ENCODE data around the gene ARHGEF1. TPM values are rescaled to one million over a fixed set of nuclear protein-coding genes. Genes with fewer than 3 reads are reported as not detected.

The ARHGEF1 gene
- total RNA-seq, 1 experiment from 2014 or later = 69.5 TPM

GRCh38 chr19:41956621-41957020 is 73.6 kb downstream of the ARHGEF1 start:
- CTCF ChIA-PET = interaction anchor here (0.7 kb wide), 1 partner anchor 162 kb away, joined by 3 read pairs; no protein-coding TSS in a partner anchor
- intact Hi-C loops (cut with micrococcal nuclease; ENCODE audit: unreplicated experiment) (loop anchor here (5.0 kb wide), 1 partner anchor 79 kb away; the partner anchor contains the start of gene CD79A), in situ Hi-C loops (cut with HindIII; ENCODE audit: low pct_unique_long_range_greater_than_20kb, low sequenced_read_pairs) (no loop called here)
- ATAC-seq = no peak
- peaks cover 7% of the 10 kb centered on the region for H3K4me1 ChIP-seq (ENCODE audit: control insufficient read depth, insufficient read depth, low read length)
- H3K9me3 ChIP-seq (ENCODE audit: control insufficient read depth, insufficient read depth, low read depth, low read length) = no peaks in the 10 kb centered on the region
- no peaks in the 10 kb centered on the region for H3K27me3 ChIP-seq (ENCODE audit: control insufficient read depth, insufficient read depth, low read length)
- H3K4me3 ChIP-seq (ENCODE audit: low read depth in 2 of 2, low read length in 2 of 2) = no peak overlapping the region
- no TSS peak for BruUV-seq (replicated peaks)
- POLR2A ChIA-PET = interaction anchor here (0.5 kb wide), 1 partner anchor 636 kb away, joined by 3 read pairs; no protein-coding TSS in a partner anchor
- no peak for TF ChIP-seq CTCF (IDR thresholded peaks at IDR 0.05)
- TF ChIP-seq POLR2AphosphoS5 (IDR thresholded peaks at IDR 0.05; ENCODE audit: low read depth, low read length) = no peak
- TF ChIP-seq REST (IDR thresholded peaks at IDR 0.05; ENCODE audit: insufficient read depth in 1 of 2, low read depth in 2 of 2, low read length in 1 of 2) = no peak
- no peak for TF ChIP-seq TCF7L2 (IDR thresholded peaks at IDR 0.05; ENCODE audit: low read depth, low read length)
- no peak for TF ChIP-seq SIN3A (IDR thresholded peaks at IDR 0.05; ENCODE audit: borderline replicate concordance, insufficient read depth, low read depth, low read length)
- no peak for DNase-seq (ENCODE audit: low read depth, low spot score)
- H3K27ac ChIP-seq (ENCODE audit: low read length) = no peak overlapping the region
- H3K36me3 ChIP-seq (ENCODE audit: control insufficient read depth, insufficient read depth, low read length) = no peaks in the 10 kb centered on the region

Small RNA genes lying within 50 kb of the gene (microRNA-seq; reads per million reads assigned to microRNA genes)
- gene MIR6797 (ENCODE audit: unreplicated experiment) = 1.9 reads per million

Other genes starting within 250 kb of the ARHGEF1 start
- not detected for gene CEACAM7, start 194.9 kb upstream of the ARHGEF1 start, total RNA-seq (2021; ENCODE audit: unreplicated experiment)
- gene CEACAM5, start 174.6 kb upstream of the ARHGEF1 start, total RNA-seq (2021; ENCODE audit: unreplicated experiment) = 0.51 TPM
- gene CEACAM6, start 127.7 kb upstream of the ARHGEF1 start, total RNA-seq (2021; ENCODE audit: unreplicated experiment) = 0.21 TPM
- gene CEACAM3, start 86.6 kb upstream of the ARHGEF1 start, total RNA-seq (2021; ENCODE audit: unreplicated experiment) = not detected
- not detected for gene LYPD4, start 38.5 kb upstream of the ARHGEF1 start, total RNA-seq (2021; ENCODE audit: unreplicated experiment)
- gene DMRTC2, start 38.1 kb upstream of the ARHGEF1 start, total RNA-seq (2021; ENCODE audit: unreplicated experiment) = not detected
- 1,349 TPM for gene RPS19, start 22.9 kb upstream of the ARHGEF1 start, total RNA-seq (2021; ENCODE audit: unreplicated experiment)
- gene CD79A, start 5.9 kb upstream of the ARHGEF1 start, total RNA-seq (2021; ENCODE audit: unreplicated experiment) = 0.59 TPM
- gene ERFL, start 45.3 kb downstream of the ARHGEF1 start, total RNA-seq (2021; ENCODE audit: unreplicated experiment) = 0.18 TPM
- gene RABAC1, start 76.1 kb downstream of the ARHGEF1 start, total RNA-seq (2021; ENCODE audit: unreplicated experiment) = 69.1 TPM
- gene ATP1A3, start 111.0 kb downstream of the ARHGEF1 start, total RNA-seq (2021; ENCODE audit: unreplicated experiment) = 4.9 TPM
- 0.62 TPM for gene GRIK5, start 187.0 kb downstream of the ARHGEF1 start, total RNA-seq (2021; ENCODE audit: unreplicated experiment)
- gene ZNF574, start 193.0 kb downstream of the ARHGEF1 start, total RNA-seq (2021; ENCODE audit: unreplicated experiment) = 15.7 TPM
- gene POU2F2, start 249.3 kb downstream of the ARHGEF1 start, total RNA-seq (2021; ENCODE audit: unreplicated experiment) = 0.10 TPM

All from Panc1 (cell line).